GM12891 (cell line): ENCODE data around the gene VEGFD.

Experiments used
- PAX5 ChIP-seq: IDR thresholded peaks from 2 replicates; pipeline ENCODE4 v1.6.1; 2011; ENCODE audit warnings: low read length, moderate library complexity, mild to moderate bottlenecking; ENCODE audit not compliant: insufficient read depth, severe bottlenecking
- POLR2A ChIP-seq: IDR thresholded peaks from 2 replicates; pipeline ENCODE4 v1.6.1; 2011; ENCODE audit warnings: low read depth, low read length, control low read depth
- POLR2AphosphoS5 ChIP-seq: IDR thresholded peaks from 2 replicates; pipeline ENCODE4 v1.6.1; 2011; ENCODE audit warnings: low read depth, low read length, control low read depth
- POU2F2 ChIP-seq: IDR thresholded peaks from 2 replicates; pipeline ENCODE4 v1.6.1; 2011; ENCODE audit warnings: low read depth, mild to moderate bottlenecking, control low read depth, low read length, moderate library complexity
- SPI1 ChIP-seq: IDR thresholded peaks from 2 replicates; pipeline ENCODE4 v1.6.1; 2011; ENCODE audit warnings: low read depth, low read length, control low read depth
- TAF1 ChIP-seq: IDR thresholded peaks from 2 replicates; pipeline ENCODE4 v1.6.1; 2011; ENCODE audit warnings: low read depth, low read length, control low read depth

- TF ChIP-seq POLR2A (no peak), POLR2AphosphoS5 (no peak), POU2F2 (no peak), TAF1 (no peak), SPI1 (no peak), PAX5 (no peak)
Measured at GRCh38 chrX:15359701-15360100, 24.5 kb downstream of the VEGFD start.
